Left kidney (tissue), 2 donors: ENCODE measurements around the gene EID2B. TPM values are rescaled to one million over a fixed set of nuclear protein-coding genes. Genes with fewer than 3 reads are reported as not detected.

Experiments
- DNase-seq: peaks from one replicate; pipeline ENCODE4 v3.0.0-alpha.2; 2013
- polyA plus RNA-seq: library from polyadenylated mRNA; unstranded; fragments of 120-200 nt; gene quantifications from one replicate; pipeline ENCODE4 v1.2.1, GENCODE V29; 2013; ENCODE audit not compliant: insufficient read length

EID2B gene
- polyA plus RNA-seq, 1 donor: 5.8 TPM

- no peak for DNase-seq
Observed at GRCh38 chr19:39533791-39534190, 1.1 kb upstream of the EID2B start.

GRCh38 chr19:39533003-39533512 lies 406 bp upstream of the EID2B start:
- DNase-seq: no peak

GRCh38 chr19:39531834-39532232 lies 819 bp downstream of the EID2B start:
- DNase-seq: no peak

- DNase-seq: no peak
Observed at GRCh38 chr19:39525205-39525604, 7.4 kb downstream of the EID2B start.

GRCh38 chr19:39524495-39524894 lies 8.2 kb downstream of the EID2B start:
- no peak for DNase-seq

- DNase-seq: no peak
Observed at GRCh38 chr19:39520541-39521484, 11.8 kb downstream of the EID2B start.

- DNase-seq: no peak
Observed at GRCh38 chr19:39518975-39519374, 13.7 kb downstream of the EID2B start.

- DNase-seq: no peak
Observed at GRCh38 chr19:39518458-39518857, 14.2 kb downstream of the EID2B start.

- DNase-seq: no peak
Observed at GRCh38 chr19:39517432-39517831, 15.2 kb downstream of the EID2B start.

- DNase-seq: no peak
Observed at GRCh38 chr19:39516270-39516669, 16.4 kb downstream of the EID2B start.

- DNase-seq: no peak
Observed at GRCh38 chr19:39515551-39516191, 17.0 kb downstream of the EID2B start.

GRCh38 chr19:39514840-39515550 lies 17.7 kb downstream of the EID2B start, which contains the start of gene SELENOV:
Gene SELENOV (plus strand): TSS chr19:39515139. CDS start chr19:39515213, 74 bp downstream.
- DNase-seq: no peak

- DNase-seq: no peak
Observed at GRCh38 chr19:39512988-39513387, 19.7 kb downstream of the EID2B start.

GRCh38 chr19:39509233-39509632 lies 23.4 kb downstream of the EID2B start:
- DNase-seq: no peak

GRCh38 chr19:39508629-39509028 lies 24.0 kb downstream of the EID2B start:
- no peak for DNase-seq

GRCh38 chr19:39507715-39508364 lies 24.8 kb downstream of the EID2B start:
- no peak for DNase-seq

GRCh38 chr19:39506944-39507714 lies 25.5 kb downstream of the EID2B start:
- DNase-seq: no peak

- DNase-seq: no peak
Observed at GRCh38 chr19:39506598-39506943, 26.1 kb downstream of the EID2B start.

- no peak for DNase-seq
Observed at GRCh38 chr19:39502640-39503417, 29.8 kb downstream of the EID2B start.

GRCh38 chr19:39501340-39501739 lies 31.3 kb downstream of the EID2B start:
- no peak for DNase-seq
